NT2/D1 (cell line): ENCODE measurements around the gene ZNF678.

ENCODE experiments used
- DNase-seq: peaks from one replicate; pipeline ENCODE4 v3.0.0-alpha.2; 2011; ENCODE audit warnings: low read depth, low spot score
- H3K27me3 ChIP-seq: 2 replicates; pipeline ENCODE4 v1.6.0; 2011; ENCODE audit warnings: mild to moderate bottlenecking; ENCODE audit not compliant: insufficient read length, insufficient read depth
- H3K36me3 ChIP-seq: 2 replicates; pipeline ENCODE4 v1.6.1; 2011; ENCODE audit warnings: mild to moderate bottlenecking, low read length, mixed read lengths; ENCODE audit not compliant: insufficient read depth, insufficient read length
- H3K4me1 ChIP-seq: 2 replicates; pipeline ENCODE4 v1.5.1; 2011; ENCODE audit not compliant: insufficient read depth, insufficient read length
- H3K4me3 ChIP-seq: 2 replicates; pipeline ENCODE4 v1.5.1; 2011; ENCODE audit warnings: low read depth; ENCODE audit not compliant: insufficient read length
- H3K9ac ChIP-seq: 2 replicates; pipeline ENCODE4 v1.6.0; 2011; ENCODE audit warnings: low read depth; ENCODE audit not compliant: insufficient read length
- H3K9me3 ChIP-seq: 2 replicates; pipeline ENCODE4 v1.5.1; 2011; ENCODE audit warnings: mild to moderate bottlenecking, low read length; ENCODE audit not compliant: insufficient read depth
- SUZ12 ChIP-seq: IDR thresholded peaks from 2 replicates; pipeline ENCODE4 v1.6.1; 2011; ENCODE audit not compliant: insufficient read length, insufficient read depth; ENCODE audit errors: extremely low read depth
- YY1 ChIP-seq: IDR thresholded peaks from 2 replicates; pipeline ENCODE4 v1.6.1; 2011; ENCODE audit not compliant: insufficient read length, insufficient read depth
- ZNF274 ChIP-seq: IDR thresholded peaks from 2 replicates; pipeline ENCODE4 v1.6.1; 2011; ENCODE audit warnings: mild to moderate bottlenecking, low read depth, low read length

Gene ZNF678

GRCh38 chr1:227541796-227542152 is 21.6 kb upstream of the ZNF678 start:
- Histone ChIP-seq H3K9ac (peak overlapping the region; percentile 92), H3K27me3 (peaks cover 11% of the 10 kb centered on the region), H3K4me3 (peak overlapping the region; percentile 75), H3K4me1 (peaks cover 2% of the 10 kb centered on the region), H3K36me3 (no peaks in the 10 kb centered on the region), H3K9me3 (peaks cover 20% of the 10 kb centered on the region; the same call in 1 of the 2 replicates)
- DNase-seq = no peak
- TF ChIP-seq ZNF274 (no peak), SUZ12 (no peak), YY1 (no peak)

- Histone ChIP-seq H3K4me1 (peaks cover 2% of the 10 kb centered on the region), H3K4me3 (peak overlapping the region; percentile 75), H3K9ac (peak overlapping the region; percentile 92), H3K9me3 (peaks cover 20% of the 10 kb centered on the region; the same call in 1 of the 2 replicates), H3K36me3 (no peaks in the 10 kb centered on the region), H3K27me3 (peaks cover 11% of the 10 kb centered on the region)
- TF ChIP-seq ZNF274 = no peak
- no peak for TF ChIP-seq YY1
- no peak for TF ChIP-seq SUZ12
- DNase-seq = peak; percentile 81
Observed at GRCh38 chr1:227542153-227543120, 20.9 kb upstream of the ZNF678 start.

- peaks cover 20% of the 10 kb centered on the region; the same call in 1 of the 2 replicates for H3K9me3 ChIP-seq
- H3K9ac ChIP-seq = no peak overlapping the region
- no peak overlapping the region for H3K4me3 ChIP-seq
- DNase-seq = no peak
- H3K27me3 ChIP-seq = peaks cover 11% of the 10 kb centered on the region
- H3K36me3 ChIP-seq = no peaks in the 10 kb centered on the region
- peaks cover 2% of the 10 kb centered on the region for H3K4me1 ChIP-seq
- no peak for TF ChIP-seq ZNF274
- no peak for TF ChIP-seq SUZ12
- TF ChIP-seq YY1 = no peak
Observed at GRCh38 chr1:227543283-227544066, 19.9 kb upstream of the ZNF678 start.

- DNase-seq = no peak
- Histone ChIP-seq H3K4me1 (peaks cover 2% of the 10 kb centered on the region), H3K9me3 (peaks cover 20% of the 10 kb centered on the region; the same call in 1 of the 2 replicates), H3K36me3 (no peaks in the 10 kb centered on the region), H3K4me3 (no peak overlapping the region), H3K9ac (no peak overlapping the region), H3K27me3 (peaks cover 11% of the 10 kb centered on the region)
- TF ChIP-seq SUZ12 (no peak), ZNF274 (no peak), YY1 (no peak)
Observed at GRCh38 chr1:227544067-227545050, 19.0 kb upstream of the ZNF678 start.

- TF ChIP-seq YY1 = no peak
- Histone ChIP-seq H3K9ac (no peak overlapping the region), H3K9me3 (peaks cover 20% of the 10 kb centered on the region; the same call in 1 of the 2 replicates), H3K4me1 (peaks cover 2% of the 10 kb centered on the region), H3K4me3 (no peak overlapping the region), H3K27me3 (peaks cover 11% of the 10 kb centered on the region), H3K36me3 (no peaks in the 10 kb centered on the region)
- DNase-seq = no peak
Observed at GRCh38 chr1:227545361-227545760, 18.0 kb upstream of the ZNF678 start.

- Histone ChIP-seq H3K4me3 (no peak overlapping the region), H3K4me1 (peaks cover 2% of the 10 kb centered on the region), H3K9ac (no peak overlapping the region), H3K27me3 (peaks cover 11% of the 10 kb centered on the region), H3K9me3 (peaks cover 14% of the 10 kb centered on the region; the same call in 1 of the 2 replicates), H3K36me3 (no peaks in the 10 kb centered on the region)
- DNase-seq = no peak
- no peak for TF ChIP-seq YY1
- no peak for TF ChIP-seq SUZ12
- TF ChIP-seq ZNF274 = no peak
Observed at GRCh38 chr1:227546059-227546458, 17.3 kb upstream of the ZNF678 start.
